Aorta (tissue), 5 donors: ENCODE results near the gene GPR137B. TPM values are rescaled to one million over a fixed set of nuclear protein-coding genes. Genes with fewer than 3 reads are reported as not detected.
"Not testable (repeated sequence)": the region's sequence is repeated elsewhere in the genome, so short reads cannot be mapped to it uniquely, and the experiment has no call there.

Experiments used
- ATAC-seq: fragments of 200-7000 bp; cut with Tn5 transposase; one replicate; pipeline ENCODE4 v1.9.1; 2022; ENCODE audit warnings: moderate library complexity; ENCODE audit not compliant: low FRiP score
- DNase-seq, 2 donors: peaks; one replicate each; pipeline ENCODE4 v3.0.0-alpha.2; 2020
- H3K27ac ChIP-seq, 2 donors: one replicate each; pipeline ENCODE4 v1.5.1; 2013; ENCODE audit warnings: low read length in 2 of 2, mild to moderate bottlenecking in 2 of 2, moderate library complexity in 2 of 2, control low read depth in 1 of 2, inconsistent platforms in 1 of 2, low read depth in 1 of 2
- H3K27me3 ChIP-seq, 2 donors: one replicate each; pipeline ENCODE4 v1.6.1; 2013; ENCODE audit warnings: control low read depth in 1 of 2, low read length in 1 of 2, mild to moderate bottlenecking in 1 of 2, moderate library complexity in 1 of 2; ENCODE audit not compliant: insufficient read depth in 2 of 2, control insufficient read depth in 1 of 2
- H3K36me3 ChIP-seq, 2 donors: one replicate each; pipeline ENCODE4 v1.6.1; 2013; ENCODE audit warnings: control low read depth in 1 of 2, low read length in 1 of 2, mild to moderate bottlenecking in 1 of 2; ENCODE audit not compliant: insufficient read depth in 2 of 2, control insufficient read depth in 1 of 2
- H3K4me1 ChIP-seq, 2 donors: one replicate each; pipeline ENCODE4 v1.6.1; 2013; ENCODE audit warnings: low read length in 2 of 2, control low read depth in 1 of 2, mild to moderate bottlenecking in 1 of 2, moderate library complexity in 1 of 2; ENCODE audit not compliant: insufficient read depth in 2 of 2, control insufficient read depth in 1 of 2
- H3K4me3 ChIP-seq, 2 donors: one replicate each; pipeline ENCODE4 v1.5.1; 2013; ENCODE audit warnings: low read length in 2 of 2, control low read depth in 1 of 2, mild to moderate bottlenecking in 1 of 2
- H3K9me3 ChIP-seq: one replicate; pipeline ENCODE4 v1.6.1; 2013; ENCODE audit warnings: mild to moderate bottlenecking, low read length; ENCODE audit not compliant: control insufficient read depth
- WGBS, 2 donors: extraction: QIAGEN DNeasy Blood & Tissue Kit; methylation state at CpG; one replicate each; pipeline ENCODE4 v1.1.7; 2013; 5-methylcytosine and 5-hydroxymethylcytosine counted together
- intact Hi-C, 2 donors: fragments of 100-400 bp; cut with DNase I; formaldehyde crosslinking; loops; one replicate each; pipeline versions ENCODE4 v1.14.2 to v1.15.0; 2022
- polyA plus RNA-seq, 2 donors: library from polyadenylated mRNA; stranded (reverse); fragments of 200-250 nt; gene quantifications; one replicate each; pipeline ENCODE4 v1.2.3, GENCODE V29; 2013
- total RNA-seq, 2 donors: library from RNA; stranded (reverse); fragmentation: NEBNext Ultra II Directional; extraction: Animal tissue kit (Norgen Biotek cat#: 25700); gene quantifications; one replicate each; pipeline ENCODE4 v1.2.1, GENCODE V29; 2021
- donor health status: healthy with polysubstance abuse.
- donor health status: Bipolar disorder and iron deficiency.
- donor health status: DM: no; HTN: no; CAD: no.
- donor health status: DM: no; HTN: no; CAD: no.
- donor health status: DM: yes; HTN: yes; CAD: no.

GPR137B gene
- total and polyA plus RNA-seq, 4 donors, result 15.4 to 21.3 (median 19.5) TPM

GRCh38 chr1:236185687-236186086, 43.3 kb downstream of the GPR137B start:
- DNase-seq (no peak), ATAC-seq (no peak)
- no peak overlapping the region for H3K4me3 ChIP-seq
- intact Hi-C loops, result no loop called here
- H3K9me3 ChIP-seq, result no peaks in the 10 kb centered on the region
- H3K4me1 ChIP-seq, result no peaks in the 10 kb centered on the region
- no peaks in the 10 kb centered on the region for H3K36me3 ChIP-seq
- no peaks in the 10 kb centered on the region for H3K27me3 ChIP-seq
- 90 to 91% methylated on average over 4 of the region's 4 CpGs for WGBS, 2 donors
- no peak overlapping the region for H3K27ac ChIP-seq

- WGBS, 2 donors, result 97 to 98% methylated on average over 2 of the region's 2 CpGs
- H3K36me3 ChIP-seq, H3K27me3 ChIP-seq, intact Hi-C loops, H3K4me3 ChIP-seq, H3K27ac ChIP-seq, ATAC-seq, H3K4me1 ChIP-seq, H3K9me3 ChIP-seq, DNase-seq: not testable (repeated sequence)
These were observed 44.1 kb downstream of the GPR137B start for GRCh38 chr1:236186471-236186870.

GRCh38 chr1:236188084-236188483, 45.7 kb downstream of the GPR137B start:
- DNase-seq, H3K27me3 ChIP-seq, H3K36me3 ChIP-seq, H3K27ac ChIP-seq, ATAC-seq, intact Hi-C loops, H3K4me3 ChIP-seq, H3K9me3 ChIP-seq, H3K4me1 ChIP-seq: not testable (repeated sequence)
- 97 to 100% methylated on average over 1 of the region's 1 CpG for WGBS, 2 donors

- ATAC-seq (no peak), DNase-seq (no peak)
- Histone ChIP-seq H3K36me3 (peaks cover 0 to 2% of the 10 kb centered on the region in 2 donors), H3K9me3 (peaks cover 1% of the 10 kb centered on the region), H3K4me3 (no peak overlapping the region), H3K4me1 (no peaks in the 10 kb centered on the region), H3K27ac (no peak overlapping the region), H3K27me3 (no peaks in the 10 kb centered on the region)
- intact Hi-C loops, result no loop called here
- 73 to 74% methylated on average over 2 of the region's 2 CpGs for WGBS, 2 donors
These were observed 50.8 kb downstream of the GPR137B start for GRCh38 chr1:236193184-236193583.

GRCh38 chr1:236200925-236201324, 58.6 kb downstream of the GPR137B start:
- intact Hi-C loops, result no loop called here
- Histone ChIP-seq H3K27ac (no peak overlapping the region), H3K9me3 (peaks cover 4% of the 10 kb centered on the region), H3K27me3 (no peaks in the 10 kb centered on the region), H3K4me1 (no peaks in the 10 kb centered on the region), H3K4me3 (no peak overlapping the region), H3K36me3 (no peaks in the 10 kb centered on the region)
- ATAC-seq (no peak), DNase-seq (no peak)

GRCh38 chr1:236201786-236202185, 59.4 kb downstream of the GPR137B start:
- no peak for DNase-seq
- intact Hi-C loops, result no loop called here
- 98 to 100% methylated on average over 1 of the region's 1 CpG for WGBS, 2 donors
- ATAC-seq, result no peak
- H3K4me3 ChIP-seq, result no peak overlapping the region
- H3K36me3 ChIP-seq, result no peaks in the 10 kb centered on the region
- no peaks in the 10 kb centered on the region for H3K4me1 ChIP-seq
- peaks cover 4% of the 10 kb centered on the region for H3K9me3 ChIP-seq
- no peaks in the 10 kb centered on the region for H3K27me3 ChIP-seq
- no peak overlapping the region for H3K27ac ChIP-seq

GRCh38 chr1:236204039-236204438, 61.7 kb downstream of the GPR137B start:
- Histone ChIP-seq H3K9me3 (peaks cover 2% of the 10 kb centered on the region), H3K4me3 (no peak overlapping the region), H3K27me3 (no peaks in the 10 kb centered on the region), H3K27ac (no peak overlapping the region), H3K36me3 (no peaks in the 10 kb centered on the region), H3K4me1 (no peaks in the 10 kb centered on the region)
- 96 to 97% methylated on average over 1 of the region's 1 CpG for WGBS, 2 donors
- intact Hi-C loops, result no loop called here
- no peak for DNase-seq
- ATAC-seq, result no peak

GRCh38 chr1:236204656-236205055, 62.3 kb downstream of the GPR137B start:
- Histone ChIP-seq H3K4me1 (no peaks in the 10 kb centered on the region), H3K9me3 (peaks cover 2% of the 10 kb centered on the region), H3K36me3 (no peaks in the 10 kb centered on the region), H3K27me3 (no peaks in the 10 kb centered on the region), H3K4me3 (no peak overlapping the region), H3K27ac (no peak overlapping the region)
- 95 to 97% methylated on average over 3 of the region's 3 CpGs for WGBS, 2 donors
- ATAC-seq (no peak), DNase-seq (no peak)
- intact Hi-C loops, result no loop called here

GRCh38 chr1:236206548-236206947, 64.2 kb downstream of the GPR137B start:
- DNase-seq, result peak in 1 of 2 donors; percentile 71
- peak; percentile 60 for ATAC-seq
- no peaks in the 10 kb centered on the region for H3K36me3 ChIP-seq
- intact Hi-C loops, result no loop called here
- H3K4me3 ChIP-seq, result no peak overlapping the region
- peaks cover 2% of the 10 kb centered on the region for H3K9me3 ChIP-seq
- no peaks in the 10 kb centered on the region for H3K27me3 ChIP-seq
- no peaks in the 10 kb centered on the region for H3K4me1 ChIP-seq
- 58 to 68% methylated on average over 4 of the region's 4 CpGs for WGBS, 2 donors
- no peak overlapping the region for H3K27ac ChIP-seq
